Stimulated activated naive CD8-positive, alpha-beta T cell treated with anti-CD3 and anti-CD28 coated beads, Interleukin-15, amount 100 ng/mL, for 72 hours (primary cell): ENCODE data around the gene NUP214.
"Not testable (repeated sequence)": the region's sequence is repeated elsewhere in the genome, so short reads cannot be mapped to it uniquely, and the experiment has no call there.

Source experiments
- ATAC-seq: fragments of 150-1000 bp; cut with Tn5 transposase; 2 replicates; pipeline ENCODE4 v1.10.0; 2021; ENCODE audit warnings: mild to moderate bottlenecking, moderate library complexity
- DNase-seq, 2 donors: peaks; one replicate each; pipeline ENCODE4 v3.0.0; 2021 to 2022
- H3K27ac Mint-ChIP-seq, 2 donors: one replicate each; pipeline ENCODE4 v1.8.0; 2022; ENCODE audit warnings: mild to moderate bottlenecking in 2 of 2, mixed read lengths in 2 of 2, moderate library complexity in 2 of 2
- H3K27me3 Mint-ChIP-seq: one replicate; pipeline ENCODE4 v1.8.0; 2022; ENCODE audit warnings: mixed read lengths
- H3K4me1 Mint-ChIP-seq: one replicate; pipeline ENCODE4 v1.8.0; 2022; ENCODE audit warnings: mild to moderate bottlenecking, mixed read lengths
- H3K4me3 Mint-ChIP-seq, 2 donors: one replicate each; pipeline ENCODE4 v1.8.0; 2022; ENCODE audit warnings: mild to moderate bottlenecking in 2 of 2, mixed read lengths in 2 of 2, moderate library complexity in 1 of 2
- H3K9me3 Mint-ChIP-seq, 2 donors: one replicate each; pipeline ENCODE4 v1.8.0; 2022; ENCODE audit warnings: mixed read lengths in 2 of 2

NUP214 gene

GRCh38 chr9:131236161-131236560, 110.8 kb downstream of the NUP214 start:
- ATAC-seq (no peak), DNase-seq (no peak)
- H3K4me1 Mint-ChIP-seq, result peaks cover 60% of the 10 kb centered on the region
- no peaks in the 10 kb centered on the region for H3K27me3 Mint-ChIP-seq
- no peak overlapping the region for H3K27ac Mint-ChIP-seq
- H3K4me3 Mint-ChIP-seq, result no peak overlapping the region
- no peaks in the 10 kb centered on the region for H3K9me3 Mint-ChIP-seq

- H3K4me1 Mint-ChIP-seq, result peaks cover 65% of the 10 kb centered on the region
- no peaks in the 10 kb centered on the region for H3K27me3 Mint-ChIP-seq
- peak overlapping the region in 1 of 2 donors; percentile 54 for H3K4me3 Mint-ChIP-seq
- ATAC-seq (no peak), DNase-seq (no peak)
- H3K27ac Mint-ChIP-seq, result peak overlapping the region; percentile 25 to 80
- no peaks in the 10 kb centered on the region for H3K9me3 Mint-ChIP-seq
Measured at GRCh38 chr9:131236761-131237160, 111.4 kb downstream of the NUP214 start.

- peaks cover 65% of the 10 kb centered on the region for H3K4me1 Mint-ChIP-seq
- H3K27me3 Mint-ChIP-seq, result no peaks in the 10 kb centered on the region
- no peaks in the 10 kb centered on the region for H3K9me3 Mint-ChIP-seq
- ATAC-seq (no peak), DNase-seq (no peak)
- peak overlapping the region; percentile 80 to 98 for H3K27ac Mint-ChIP-seq
- H3K4me3 Mint-ChIP-seq, result peak overlapping the region; percentile 54 to 82
Measured at GRCh38 chr9:131237291-131237690, 111.9 kb downstream of the NUP214 start.

GRCh38 chr9:131237931-131238401, 112.6 kb downstream of the NUP214 start:
- no peaks in the 10 kb centered on the region for H3K9me3 Mint-ChIP-seq
- no peaks in the 10 kb centered on the region for H3K27me3 Mint-ChIP-seq
- peaks cover 65% of the 10 kb centered on the region for H3K4me1 Mint-ChIP-seq
- H3K27ac Mint-ChIP-seq, result peak overlapping the region; percentile 90 to 98
- ATAC-seq (peak; percentile 98), DNase-seq (peak; percentile 82 to 91)
- peak overlapping the region; percentile 79 to 82 for H3K4me3 Mint-ChIP-seq

- Mint-ChIP-seq H3K9me3 (no peaks in the 10 kb centered on the region), H3K27me3 (no peaks in the 10 kb centered on the region), H3K4me1 (peaks cover 61% of the 10 kb centered on the region), H3K27ac (peak overlapping the region; percentile 90 to 98), H3K4me3 (peak overlapping the region; percentile 79 to 82)
- peak; percentile 50 for ATAC-seq
- DNase-seq, result no peak
Measured at GRCh38 chr9:131238402-131239021, 113.1 kb downstream of the NUP214 start.

- peaks cover 52% of the 10 kb centered on the region for H3K4me1 Mint-ChIP-seq
- H3K4me3 Mint-ChIP-seq, result peak overlapping the region; percentile 25 to 52
- DNase-seq (no peak), ATAC-seq (no peak)
- H3K9me3 Mint-ChIP-seq, result no peaks in the 10 kb centered on the region
- peak overlapping the region; percentile 72 to 90 for H3K27ac Mint-ChIP-seq
- H3K27me3 Mint-ChIP-seq, result no peaks in the 10 kb centered on the region
Measured at GRCh38 chr9:131239161-131239975, 114.0 kb downstream of the NUP214 start.

GRCh38 chr9:131240047-131240921, 114.9 kb downstream of the NUP214 start:
- Mint-ChIP-seq H3K27me3 (no peaks in the 10 kb centered on the region), H3K4me3 (no peak overlapping the region), H3K9me3 (no peaks in the 10 kb centered on the region), H3K4me1 (peaks cover 44% of the 10 kb centered on the region), H3K27ac (no peak overlapping the region)
- ATAC-seq (no peak), DNase-seq (no peak)

- H3K9me3 Mint-ChIP-seq, H3K4me3 Mint-ChIP-seq, DNase-seq, H3K27me3 Mint-ChIP-seq, H3K27ac Mint-ChIP-seq, ATAC-seq: not testable (repeated sequence)
- peaks cover 16% of the 10 kb centered on the region for H3K4me1 Mint-ChIP-seq
Measured at GRCh38 chr9:131244331-131244730, 118.9 kb downstream of the NUP214 start.

- H3K4me3 Mint-ChIP-seq, result no peak overlapping the region
- DNase-seq (no peak), ATAC-seq (no peak)
- no peak overlapping the region for H3K27ac Mint-ChIP-seq
- no peaks in the 10 kb centered on the region for H3K27me3 Mint-ChIP-seq
- no peaks in the 10 kb centered on the region for H3K9me3 Mint-ChIP-seq
- peaks cover under 1% of the 10 kb centered on the region for H3K4me1 Mint-ChIP-seq
Measured at GRCh38 chr9:131246618-131247017, 121.2 kb downstream of the NUP214 start.

- Mint-ChIP-seq H3K9me3 (no peaks in the 10 kb centered on the region), H3K4me1 (peaks cover 38% of the 10 kb centered on the region), H3K27me3 (no peaks in the 10 kb centered on the region), H3K4me3 (peak overlapping the region; percentile 86 to 89), H3K27ac (peak overlapping the region; percentile 94 to 95)
- ATAC-seq (no peak), DNase-seq (no peak)
Measured at GRCh38 chr9:131252120-131252519, 126.7 kb downstream of the NUP214 start.

- ATAC-seq (no peak), DNase-seq (no peak)
- Mint-ChIP-seq H3K27me3 (no peaks in the 10 kb centered on the region), H3K4me1 (peaks cover 56% of the 10 kb centered on the region), H3K4me3 (peak overlapping the region in 1 of 2 donors; percentile 15), H3K9me3 (no peaks in the 10 kb centered on the region), H3K27ac (no peak overlapping the region)
Measured at GRCh38 chr9:131253891-131254491, 128.6 kb downstream of the NUP214 start.

GRCh38 chr9:131254626-131255025, 129.2 kb downstream of the NUP214 start:
- peak overlapping the region; percentile 29 to 81 for H3K4me3 Mint-ChIP-seq
- peaks cover 61% of the 10 kb centered on the region for H3K4me1 Mint-ChIP-seq
- no peaks in the 10 kb centered on the region for H3K9me3 Mint-ChIP-seq
- ATAC-seq, result no peak
- DNase-seq, result no peak
- no peaks in the 10 kb centered on the region for H3K27me3 Mint-ChIP-seq
- H3K27ac Mint-ChIP-seq, result peak overlapping the region in 1 of 2 donors; percentile 98

- no peaks in the 10 kb centered on the region for H3K9me3 Mint-ChIP-seq
- DNase-seq, result no peak
- peak overlapping the region; percentile 81 to 98 for H3K4me3 Mint-ChIP-seq
- no peak for ATAC-seq
- peaks cover 73% of the 10 kb centered on the region for H3K4me1 Mint-ChIP-seq
- peak overlapping the region; percentile 98 to 100 for H3K27ac Mint-ChIP-seq
- H3K27me3 Mint-ChIP-seq, result no peaks in the 10 kb centered on the region
Measured at GRCh38 chr9:131255676-131256197, 130.4 kb downstream of the NUP214 start.

- peak overlapping the region; percentile 81 to 98 for H3K4me3 Mint-ChIP-seq
- no peaks in the 10 kb centered on the region for H3K27me3 Mint-ChIP-seq
- H3K4me1 Mint-ChIP-seq, result peaks cover 81% of the 10 kb centered on the region
- DNase-seq (no peak), ATAC-seq (no peak)
- peak overlapping the region; percentile 98 to 100 for H3K27ac Mint-ChIP-seq
- no peaks in the 10 kb centered on the region for H3K9me3 Mint-ChIP-seq
Measured at GRCh38 chr9:131257266-131258025, 132.1 kb downstream of the NUP214 start.
